A172 (cell line): ENCODE results near the gene FNIP2. TPM values are rescaled to one million over a fixed set of nuclear protein-coding genes. Genes with fewer than 3 reads are reported as not detected.
"Not testable (repeated sequence)": the region's sequence is repeated elsewhere in the genome, so short reads cannot be mapped to it uniquely, and the experiment has no call there.

Experiments
- DNase-seq: peaks from one replicate; pipeline ENCODE4 v3.0.0-alpha.2; 2015; ENCODE audit warnings: low spot score
- total RNA-seq: library from RNA; depleted of rRNA; stranded (reverse); fragments of >200 nt; shearing (Covaris generic); gene quantifications from 2 replicates; pipeline ENCODE4 v1.2.3, GENCODE V29; 2014; rRNA removed

Gene FNIP2
- total RNA-seq: 8.0 and 10.8 TPM in 2 replicates

DNA sequence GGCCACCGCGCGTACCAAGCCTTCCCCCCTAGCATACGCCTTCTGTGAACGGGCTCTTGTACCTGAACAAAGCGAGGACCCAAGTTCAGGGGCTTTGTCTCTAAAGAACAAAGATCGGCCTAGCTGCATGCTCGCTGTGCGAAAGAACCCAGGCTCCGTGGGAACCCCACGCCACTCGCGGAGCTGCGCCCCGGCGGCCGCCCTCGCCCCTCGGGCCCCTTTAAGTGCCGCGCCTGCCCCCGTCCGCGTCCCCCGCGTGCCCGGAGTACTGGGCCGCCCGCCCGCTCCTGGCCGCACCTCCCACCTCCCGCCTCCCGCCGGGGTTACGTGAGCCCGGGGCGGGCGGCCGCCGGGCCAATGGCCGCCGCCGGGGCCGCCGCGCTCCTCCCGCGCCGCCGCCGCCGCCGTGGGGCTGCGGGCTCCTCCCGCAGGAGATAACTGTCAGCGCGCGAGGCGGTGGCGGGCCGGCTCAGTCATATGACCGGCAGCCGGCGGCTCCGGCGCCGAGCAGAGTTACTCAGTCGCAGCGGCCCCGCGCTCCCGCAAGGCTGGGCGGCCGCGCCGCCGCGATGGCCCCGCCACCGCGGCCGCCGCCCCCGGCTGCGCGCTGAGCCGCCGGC lies at the start of gene FNIP2:
Gene FNIP2 (plus strand): TSS at position 472 of the 620 bp plus-strand sequence. CDS start 187 bp downstream, outside the sequence.
- peak; percentile 29 for DNase-seq

DNA sequence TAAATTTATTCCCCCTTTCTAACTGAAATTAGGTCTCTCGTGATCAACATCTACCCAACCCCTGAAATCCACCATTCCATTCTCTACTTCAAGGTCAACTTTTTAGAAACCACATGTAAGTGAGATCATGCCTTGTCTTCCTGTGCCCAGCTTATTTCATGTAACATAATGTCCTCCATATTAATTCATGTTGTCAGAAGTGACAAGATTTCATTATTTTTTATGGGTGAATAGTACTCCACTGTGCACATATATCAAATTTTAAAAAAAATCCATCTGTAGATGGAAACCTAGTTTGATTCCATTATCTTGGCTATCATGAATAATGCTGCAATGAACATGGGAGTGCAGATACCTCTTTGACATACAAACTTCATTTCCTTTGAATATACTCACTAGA lies 47.1 kb upstream of the FNIP2 start:
- no peak for DNase-seq

DNA sequence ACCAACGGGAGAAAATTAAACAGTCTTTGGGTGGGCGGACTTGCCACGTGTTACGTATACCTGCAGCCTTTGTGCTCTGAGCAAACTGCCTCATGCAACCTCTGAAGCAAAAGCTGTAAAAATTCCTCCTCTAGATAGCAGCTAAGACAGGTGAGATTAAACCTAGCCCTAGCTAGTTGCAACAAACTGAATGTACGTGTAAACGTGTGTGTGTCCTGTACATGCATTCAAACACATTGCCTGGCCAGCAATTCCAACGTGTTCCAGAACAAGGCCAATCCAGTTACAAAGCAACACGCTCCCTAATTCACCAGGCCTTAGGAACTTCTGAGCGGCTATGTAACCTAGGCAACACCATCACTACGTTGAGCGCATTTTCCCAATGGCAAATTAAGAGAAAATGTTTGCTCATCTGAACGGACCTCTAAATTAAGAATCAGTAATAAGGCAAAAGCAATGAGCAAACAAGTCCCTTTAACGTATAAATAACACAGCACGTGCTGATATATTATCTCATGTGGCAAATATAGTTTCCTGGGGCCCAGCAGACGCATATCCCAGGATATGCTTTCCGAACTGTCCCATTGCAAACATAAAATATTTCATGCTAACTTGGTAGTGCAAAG lies 46.4 kb upstream of the FNIP2 start:
- DNase-seq: peak; percentile 11

DNA sequence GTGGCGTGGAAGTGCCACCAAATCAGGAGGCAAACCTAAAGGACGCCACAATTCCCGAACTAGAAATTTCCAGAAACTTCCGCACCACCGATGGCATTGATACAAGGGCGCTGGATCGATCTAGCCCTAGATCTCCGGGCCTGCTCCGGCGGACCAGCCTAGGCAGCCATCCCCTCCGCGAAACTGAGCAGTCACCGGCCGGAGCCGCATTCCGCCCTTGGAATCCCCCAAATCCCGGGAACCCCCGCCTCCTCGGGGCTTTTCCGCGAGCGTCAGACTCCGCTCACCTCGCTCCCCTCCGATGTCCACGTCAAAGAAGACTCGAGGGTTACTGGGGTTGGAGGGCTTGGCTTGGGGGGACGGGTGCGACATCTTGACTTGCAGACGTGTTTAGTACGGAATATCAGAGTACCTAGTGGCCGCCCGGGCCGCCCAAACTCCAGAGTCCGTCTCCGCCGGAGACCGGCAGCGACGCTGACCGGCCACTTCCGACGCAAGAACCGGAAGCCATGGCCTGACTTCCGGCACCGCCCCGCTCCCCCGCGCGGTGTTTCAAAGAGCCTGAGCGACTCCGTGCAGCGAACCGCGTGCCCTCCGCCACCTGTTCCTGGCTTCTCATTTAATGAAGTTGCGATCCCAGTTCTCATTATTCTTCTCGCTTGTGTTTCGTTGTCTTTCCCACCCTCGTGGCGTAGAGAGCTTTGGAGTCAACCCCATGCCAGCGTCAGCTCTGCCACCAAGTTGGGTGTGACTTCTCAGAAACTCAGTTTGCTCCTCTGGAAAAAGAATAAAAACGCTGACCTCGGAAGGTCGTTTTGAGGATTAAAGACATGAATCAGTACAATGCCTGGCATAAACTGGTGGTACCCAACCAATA lies 45.7 kb upstream of the FNIP2 start, which contains the start of gene PPID:
Gene PPID (minus strand): TSS at position 480 of the 877 bp plus-strand sequence. CDS start 108 bp downstream, at position 372.
- DNase-seq: peak; percentile 67

DNA sequence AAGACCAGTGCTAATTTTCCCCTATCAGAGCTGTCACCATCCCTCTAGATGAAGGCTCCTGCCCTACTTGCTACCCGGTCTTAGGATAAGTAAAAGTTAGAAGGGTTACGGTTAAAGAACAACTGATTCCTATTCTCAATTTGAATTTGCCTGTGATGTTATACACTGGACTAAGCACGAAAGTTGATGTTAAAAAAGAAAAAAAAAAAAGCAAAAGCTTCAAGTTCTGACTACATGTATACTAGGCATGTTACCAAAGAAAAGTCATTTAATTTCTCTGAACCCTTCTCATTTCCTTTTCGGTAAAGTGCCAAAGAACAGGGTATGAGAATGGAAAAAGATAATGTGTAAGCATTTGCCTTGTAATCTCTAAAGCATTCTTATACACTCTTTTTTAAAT lies 44.2 kb upstream of the FNIP2 start:
- no peak for DNase-seq

DNA sequence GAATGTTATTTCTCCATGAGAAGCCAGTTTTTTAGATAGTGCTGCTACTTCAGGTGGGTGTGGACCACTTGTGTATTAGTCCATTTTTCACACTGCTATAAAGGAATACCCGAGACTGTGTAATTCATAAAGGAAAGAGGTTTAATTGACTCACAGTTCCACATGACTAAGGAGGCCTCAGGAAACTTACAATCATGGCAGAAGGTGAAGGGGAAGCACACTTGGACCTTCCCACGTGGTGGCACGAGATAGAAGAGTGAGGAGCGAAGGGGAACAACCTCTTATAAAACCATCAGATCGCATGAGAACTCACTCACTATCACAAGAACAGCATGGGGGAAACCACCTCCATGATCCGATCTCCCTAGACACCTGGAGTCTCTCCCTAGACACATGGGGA lies 42.2 kb upstream of the FNIP2 start:
- no peak for DNase-seq

DNA sequence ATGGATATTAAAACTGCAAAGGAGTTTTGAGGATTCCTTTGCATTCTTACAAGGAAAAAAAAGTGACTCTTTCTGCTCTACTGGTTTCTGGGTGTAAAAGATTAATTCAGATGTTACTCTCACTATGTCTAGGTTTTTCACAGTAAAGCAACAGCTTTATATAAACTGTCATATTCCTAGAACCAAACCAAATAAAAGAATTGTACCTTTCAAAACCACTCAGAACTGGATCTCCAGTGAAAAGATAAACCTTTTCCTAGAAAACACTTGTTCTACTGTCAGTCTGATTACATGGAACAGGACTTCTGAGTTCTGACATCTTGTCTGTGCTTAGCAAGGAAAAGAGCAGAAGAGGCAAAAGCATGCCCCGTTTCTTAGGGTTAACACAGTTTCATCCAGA lies 40.6 kb upstream of the FNIP2 start:
- no peak for DNase-seq

DNA sequence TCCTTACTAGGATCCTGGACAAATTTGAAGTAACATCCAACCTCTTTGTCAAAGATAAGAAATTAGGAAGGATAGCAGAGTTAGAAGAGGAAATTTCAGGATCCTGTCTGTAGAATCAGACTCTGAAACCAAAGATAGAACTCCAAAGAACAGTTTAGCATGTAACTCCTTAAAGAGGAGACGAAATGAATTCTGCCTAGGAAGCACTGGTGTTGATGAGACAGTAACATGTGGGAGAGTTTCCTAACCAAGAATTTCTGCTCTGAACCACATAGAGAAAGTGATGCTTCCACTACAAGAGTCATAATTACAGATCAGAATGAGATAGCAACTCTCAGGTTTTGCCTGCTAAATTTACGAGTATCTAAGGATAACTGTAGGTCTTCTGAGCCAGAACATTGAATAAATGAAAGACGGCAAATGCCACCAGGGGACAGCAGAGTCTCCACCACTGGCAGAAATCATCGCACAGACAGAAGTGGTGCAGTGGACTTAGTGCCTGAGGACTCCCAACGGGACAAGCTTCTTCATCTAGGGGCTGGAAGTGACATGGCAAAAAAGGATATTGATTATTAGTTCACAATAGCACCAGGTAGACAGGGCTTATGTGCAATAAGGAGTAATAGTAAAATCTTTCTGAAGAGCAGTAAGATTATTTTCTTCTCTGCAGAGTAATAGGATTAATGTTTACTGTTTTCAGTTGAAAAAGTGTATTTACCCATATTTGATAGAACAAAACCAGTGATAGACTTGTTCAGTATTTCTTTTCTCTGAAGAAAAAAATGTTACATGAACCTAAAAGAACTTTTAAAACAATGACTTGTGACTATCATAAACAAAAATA lies 38.9 kb upstream of the FNIP2 start:
- peak; percentile 71 for DNase-seq

DNA sequence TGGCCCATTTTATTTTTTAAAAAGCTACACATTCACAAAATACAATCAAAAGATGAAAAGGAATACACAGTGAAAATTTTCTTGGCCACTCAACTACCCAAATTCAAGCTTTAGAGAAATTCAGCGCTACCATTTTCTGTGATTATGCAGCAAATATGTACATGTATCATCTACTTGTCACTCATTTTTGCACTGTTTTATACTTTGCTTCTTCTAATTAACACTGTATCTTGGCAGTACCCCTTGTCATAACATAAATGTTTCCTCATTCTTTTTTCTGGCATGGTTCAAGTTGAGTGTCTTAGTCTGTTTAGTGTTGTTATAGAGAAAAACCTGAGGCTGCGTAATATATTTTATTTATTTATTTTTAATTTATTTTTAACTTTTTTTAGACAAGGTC lies 30.0 kb upstream of the FNIP2 start:
- DNase-seq: no peak

DNA sequence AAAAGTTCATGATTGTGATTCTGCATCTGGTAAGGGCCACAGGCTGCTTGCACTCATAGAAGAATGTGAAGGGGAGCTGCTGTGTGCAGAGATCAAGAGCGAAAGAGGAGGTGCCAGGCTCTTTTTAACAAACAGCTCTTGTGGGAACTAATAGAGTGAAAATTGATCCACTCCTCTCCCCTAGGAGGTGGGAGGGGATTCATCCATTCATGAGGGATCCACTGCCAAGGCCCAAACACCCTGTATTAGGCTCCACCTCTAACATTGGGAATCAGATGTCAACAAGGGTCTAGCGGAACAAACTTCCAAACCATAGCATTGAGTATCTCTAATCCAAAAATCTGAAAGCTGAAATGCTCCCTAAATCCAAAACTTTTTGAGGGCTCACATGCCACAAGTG lies 29.2 kb upstream of the FNIP2 start:
- DNase-seq: no peak

DNA sequence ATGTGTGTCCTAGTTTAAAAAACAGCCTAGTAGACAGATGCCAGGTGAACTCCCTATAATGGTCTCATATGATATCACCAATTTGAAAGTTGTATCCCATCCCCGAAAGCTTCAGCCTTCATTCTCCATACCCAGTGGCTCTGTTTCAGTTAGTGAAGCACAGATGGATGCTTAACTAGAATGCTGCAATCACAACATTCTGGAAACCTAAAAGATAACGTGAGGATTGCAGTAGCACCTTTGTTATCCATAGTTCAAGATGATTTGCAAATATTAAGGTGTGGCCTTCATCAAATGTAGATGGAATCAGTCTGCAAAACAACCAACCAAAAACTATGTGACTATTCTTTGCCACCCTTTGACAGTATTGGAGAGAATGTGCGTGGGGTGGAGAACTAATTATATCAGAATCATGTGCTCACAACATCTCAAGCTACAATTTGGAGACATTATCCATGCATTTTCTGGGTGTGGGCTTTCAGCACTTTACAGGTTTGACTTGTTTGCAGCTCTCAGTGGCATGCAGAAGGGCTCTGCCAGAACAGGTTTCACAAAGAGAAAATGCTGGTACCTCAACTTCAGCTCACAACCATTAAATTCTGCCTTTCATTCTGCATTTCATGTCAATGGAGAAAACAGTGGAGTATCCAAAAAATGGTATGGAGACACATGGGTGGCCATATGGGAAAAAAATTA lies 27.4 kb upstream of the FNIP2 start:
- no peak for DNase-seq

DNA sequence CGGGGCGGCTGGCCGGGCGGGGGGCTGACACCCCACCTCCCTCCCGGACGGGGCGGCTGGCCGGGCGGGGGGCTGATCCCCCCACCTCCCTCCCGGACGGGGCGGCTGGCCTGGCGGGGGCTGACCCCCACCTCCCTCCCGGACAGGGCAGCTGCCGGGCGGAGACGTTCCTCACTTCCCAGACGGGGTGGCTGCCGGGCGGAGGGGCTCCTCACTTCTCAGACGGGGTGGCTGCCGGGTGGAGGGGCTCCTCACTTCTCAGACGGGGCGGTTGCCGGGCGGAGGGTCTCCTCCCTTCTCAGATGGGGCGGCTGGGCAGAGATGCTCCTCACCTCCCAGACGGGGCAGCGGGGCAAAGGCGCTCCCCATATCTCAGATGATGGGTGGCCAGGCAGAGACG lies 22.3 kb upstream of the FNIP2 start:
- DNase-seq: not testable (repeated sequence)

DNA sequence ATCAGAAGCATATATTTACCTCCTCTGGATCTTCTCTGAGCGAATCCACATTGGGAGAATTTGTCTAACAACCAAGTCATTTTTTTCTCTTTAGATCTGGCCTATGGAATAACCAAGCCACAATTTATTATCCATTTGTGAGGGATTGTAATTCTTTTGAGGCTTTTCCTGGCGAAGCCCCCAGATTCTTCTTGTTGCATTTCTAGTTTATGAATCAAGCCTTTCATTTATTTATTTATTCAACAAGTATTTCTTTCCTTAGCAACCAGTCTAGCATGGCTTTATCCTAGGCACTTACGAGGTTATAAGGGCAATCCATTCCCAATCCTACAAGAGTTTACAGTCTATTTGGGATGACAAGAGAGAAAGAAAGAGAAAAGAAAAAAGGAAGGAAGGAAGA lies 18.4 kb upstream of the FNIP2 start:
- DNase-seq: peak; percentile 36

DNA sequence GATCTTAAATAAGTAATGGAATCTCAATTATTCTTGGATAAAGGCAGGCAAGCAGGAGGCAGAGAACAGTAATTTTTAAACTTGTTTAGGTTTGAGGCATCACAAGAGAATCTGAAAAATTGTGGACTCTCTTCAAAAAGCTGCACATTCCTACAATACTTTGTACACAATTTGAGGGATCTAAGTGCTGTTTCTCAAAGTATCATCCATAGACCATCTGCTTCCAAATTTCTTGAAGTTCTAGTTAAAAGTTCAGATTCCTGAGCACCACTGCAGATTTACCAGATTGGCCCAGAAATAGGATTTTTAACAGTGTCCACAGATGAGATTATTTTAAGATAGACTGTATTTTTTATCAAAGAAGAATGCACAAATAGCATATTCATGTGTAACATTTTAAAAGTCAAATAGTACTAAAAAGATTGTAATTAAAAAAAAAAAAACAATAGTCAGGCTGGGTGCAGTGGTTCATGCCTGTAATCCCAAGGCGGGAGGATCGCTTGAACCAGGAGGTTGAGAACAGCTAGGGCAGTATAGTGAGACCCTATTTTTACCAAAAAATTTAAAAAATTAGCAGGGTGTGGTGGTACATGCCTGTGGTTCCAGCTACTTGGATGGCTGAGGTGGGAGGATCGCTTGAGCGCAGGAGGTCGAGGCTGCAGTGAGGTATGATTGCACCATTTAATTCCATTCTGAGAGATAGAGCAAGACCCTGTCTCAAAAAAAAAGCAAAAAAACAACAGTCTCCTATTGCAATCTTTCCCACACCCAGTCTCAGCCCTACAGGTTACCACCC lies 14.2 kb upstream of the FNIP2 start:
- DNase-seq: no peak

DNA sequence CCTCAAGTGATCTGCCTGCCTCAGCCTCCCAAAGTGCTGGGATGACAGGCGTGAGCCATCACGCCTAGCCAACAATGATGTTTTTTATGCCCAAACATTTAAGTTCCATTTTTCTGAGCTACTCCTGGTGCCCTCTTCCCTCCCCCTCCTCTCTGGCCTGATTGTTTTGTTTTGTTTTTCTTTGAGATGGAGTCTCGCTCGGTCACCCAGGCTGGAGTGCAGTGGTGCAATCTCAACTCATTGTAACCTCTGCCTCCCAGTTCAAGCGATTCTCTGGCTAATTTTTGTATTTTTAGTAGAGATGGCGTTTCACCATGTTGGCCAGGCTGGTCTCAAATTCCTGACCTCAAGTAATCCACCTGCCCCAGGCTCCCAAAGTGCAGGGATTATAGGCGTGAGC lies 13.0 kb upstream of the FNIP2 start:
- DNase-seq: not testable (repeated sequence)

DNA sequence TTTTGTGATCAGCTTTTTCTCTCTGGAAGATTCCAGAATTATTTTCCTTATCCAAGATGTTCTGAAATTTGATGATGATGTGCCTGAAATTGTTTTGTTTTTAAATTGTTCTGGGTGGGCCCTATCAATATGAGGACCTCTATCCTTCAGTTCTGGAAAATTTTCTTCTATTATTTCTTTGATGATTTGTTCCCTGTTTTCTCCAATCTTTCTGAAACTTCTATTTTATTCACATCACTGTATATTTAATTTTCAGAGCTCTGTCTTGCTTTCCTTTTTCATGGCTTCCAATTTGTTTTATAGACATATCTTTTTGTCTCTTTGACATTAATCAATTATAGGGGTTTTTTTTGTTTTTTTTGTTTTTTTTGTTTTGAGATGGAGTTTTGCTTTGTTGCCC lies 12.2 kb upstream of the FNIP2 start:
- no peak for DNase-seq

DNA sequence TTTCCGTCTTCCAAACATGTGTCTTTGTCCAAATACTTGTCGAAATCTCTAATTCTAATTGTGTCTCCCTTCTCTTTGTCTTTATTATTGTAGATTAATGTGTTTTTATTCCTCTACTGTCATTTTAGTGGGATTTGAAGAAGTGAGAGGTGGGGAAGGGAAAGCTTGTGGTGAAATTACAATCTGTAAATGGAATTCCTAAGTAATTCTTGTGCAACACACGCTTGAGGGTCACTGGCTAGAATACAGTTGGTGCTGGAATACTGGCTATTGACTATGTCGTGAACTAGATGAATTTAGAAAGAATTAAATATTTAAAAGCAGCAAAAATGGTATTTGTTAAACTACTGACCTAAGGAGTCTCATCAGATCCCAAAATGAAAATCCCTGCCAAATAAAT lies 10.7 kb upstream of the FNIP2 start:
- DNase-seq: no peak

DNA sequence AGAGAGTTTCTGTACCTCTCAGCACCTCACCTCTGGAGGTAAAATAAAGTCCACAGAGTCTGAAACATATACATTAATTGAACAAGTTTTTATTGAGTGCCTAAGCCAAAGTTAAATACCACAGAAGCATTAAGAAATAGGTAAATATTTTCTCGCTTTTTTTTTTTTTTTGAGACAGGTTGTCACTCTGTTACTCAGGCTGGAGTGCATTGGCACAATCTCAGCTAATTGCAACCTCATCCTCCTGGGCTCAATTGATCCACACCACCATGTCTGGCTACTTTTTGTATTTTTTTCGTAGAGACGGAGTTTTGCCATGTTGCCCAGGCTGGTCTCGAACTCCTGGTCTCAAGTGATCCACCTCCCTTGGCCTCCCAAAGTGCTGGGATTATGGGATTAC lies 10.1 kb upstream of the FNIP2 start:
- DNase-seq: no peak

DNA sequence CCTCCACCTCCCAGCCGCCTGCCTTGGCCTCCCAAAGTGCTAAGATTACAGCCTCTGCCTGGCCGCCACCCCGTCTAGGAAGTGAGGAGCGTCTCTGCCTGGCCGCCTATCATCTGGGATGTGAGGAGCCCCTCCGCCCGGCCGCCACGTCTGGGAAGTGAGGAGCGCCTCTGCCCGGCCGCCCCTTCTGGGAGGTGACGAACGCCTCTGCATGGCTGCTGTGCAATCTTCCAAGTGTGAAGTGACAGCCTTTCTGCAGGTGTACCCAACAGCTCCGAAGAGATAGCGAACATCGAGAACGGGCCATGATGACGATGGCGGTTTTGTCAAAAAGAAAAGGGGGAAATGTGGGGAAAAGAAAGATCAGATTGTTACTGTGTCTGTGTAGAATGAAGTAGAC lies 9.3 kb upstream of the FNIP2 start:
- not testable (repeated sequence) for DNase-seq

DNA sequence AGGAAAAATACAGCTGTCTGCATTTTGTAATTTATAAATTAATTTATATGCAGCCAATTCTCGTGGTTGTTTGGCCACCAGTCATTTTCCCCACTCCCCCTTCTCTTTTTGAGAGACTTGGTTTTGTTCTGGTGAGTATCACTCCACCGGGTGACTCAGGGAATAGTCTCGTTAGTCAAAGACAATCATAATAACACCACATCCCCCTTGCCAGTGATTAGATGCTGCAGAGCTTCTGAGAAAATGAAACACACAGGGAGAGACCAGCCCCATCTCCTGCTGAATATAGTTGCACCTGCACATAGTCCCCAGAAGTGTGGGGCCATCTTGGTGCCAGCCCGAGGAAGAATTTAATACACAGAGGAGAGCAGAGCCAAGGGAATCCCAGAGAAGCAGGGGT lies 8.0 kb upstream of the FNIP2 start:
- peak; percentile 49 for DNase-seq
